Fibroblast of lung (primary cell): Measurements from ENCODE around the gene DNAI2. TPM values are rescaled to one million over a fixed set of nuclear protein-coding genes. Genes with fewer than 3 reads are reported as not detected.

Source experiments
- DNase-seq, 2 donors: peaks; one replicate each; pipeline versions ENCODE4 v3.0.0 to v3.0.0-alpha.2; 2010; ENCODE audit warnings: low read depth in 2 of 2
- H2AFZ ChIP-seq: 2 replicates; pipeline ENCODE4 v1.5.1; 2012; ENCODE audit warnings: low read length, control low read depth, inconsistent platforms
- H3K27ac ChIP-seq: 2 replicates; pipeline ENCODE4 v1.5.1; 2011; ENCODE audit warnings: low read length, control low read depth; ENCODE audit not compliant: insufficient read depth
- H3K27me3 ChIP-seq: 2 replicates; pipeline ENCODE4 v1.5.1; 2011; ENCODE audit warnings: mild to moderate bottlenecking, low read length; ENCODE audit not compliant: control insufficient read depth, insufficient read depth
- H3K36me3 ChIP-seq: 2 replicates; pipeline ENCODE4 v1.5.1; 2011; ENCODE audit warnings: low read length; ENCODE audit not compliant: control insufficient read depth, insufficient read depth
- H3K4me1 ChIP-seq: 2 replicates; pipeline ENCODE4 v1.5.1; 2011; ENCODE audit warnings: low read length; ENCODE audit not compliant: control insufficient read depth, insufficient read depth; ENCODE audit errors: extremely low read depth
- H3K4me2 ChIP-seq: 2 replicates; pipeline ENCODE4 v1.5.1; 2011; ENCODE audit warnings: low read length, control low read depth; ENCODE audit not compliant: insufficient read depth; ENCODE audit errors: extremely low read depth
- H3K4me3 ChIP-seq, 4 experiments: fragments of 200-600 bp in 1 of 4; sonication (generic) in 1 of 4; replicated peaks in 1 of 4; 2 replicates each; pipeline ENCODE4 v1.5.1; 2011 to 2016; ENCODE audit warnings: low read length in 4 of 4, low read depth in 3 of 4, mild to moderate bottlenecking in 3 of 4, control low read depth in 2 of 4, inconsistent platforms in 1 of 4, mixed read lengths in 1 of 4; ENCODE audit not compliant: insufficient read depth in 1 of 4; ENCODE audit errors: control extremely low read depth in 1 of 4
- H3K79me2 ChIP-seq: 2 replicates; pipeline ENCODE4 v1.5.1; 2012; ENCODE audit warnings: mild to moderate bottlenecking, low read length, inconsistent platforms; ENCODE audit not compliant: control insufficient read depth, insufficient read depth
- H3K9ac ChIP-seq: 2 replicates; pipeline ENCODE4 v1.5.1; 2011; ENCODE audit warnings: mild to moderate bottlenecking, low read length, control low read depth; ENCODE audit not compliant: insufficient read depth
- H3K9me3 ChIP-seq: 2 replicates; pipeline ENCODE4 v1.5.1; 2012; ENCODE audit warnings: low read depth, low read length; ENCODE audit not compliant: control insufficient read depth, insufficient read depth
- H4K20me1 ChIP-seq: 2 replicates; pipeline ENCODE4 v1.5.1; 2011; ENCODE audit warnings: low read length; ENCODE audit not compliant: control insufficient read depth, insufficient read depth; ENCODE audit errors: extremely low read depth
- EZH2 ChIP-seq: IDR thresholded peaks from 2 replicates; pipeline ENCODE4 v1.5.1; 2012; ENCODE audit warnings: low read length, control low read depth, mild to moderate bottlenecking; ENCODE audit errors: missing control alignments
- polyA plus RNA-seq, 2 donors: library from polyadenylated mRNA; depleted of rRNA in 1 of 2; stranded (reverse) in 1 of 2; unstranded in 1 of 2; fragments of >200 nt; gene quantifications; 2 replicates each; pipeline ENCODE4 v1.2.1, GENCODE V29; 2011 to 2012; ENCODE audit warnings: missing spikeins in 1 of 2
- total RNA-seq: library from RNA; depleted of rRNA; stranded (reverse); fragments of >200 nt; gene quantifications from 2 replicates; pipeline ENCODE4 v1.2.1, GENCODE V29; 2014
- TF ChIP-seq, protein P1 (sequence below), 2 donors: IDR thresholded peaks in 1 of 2; conservative IDR thresholded peaks in 1 of 2; 1 replicate in 1 of 2; 2 replicates in 1 of 2; pipeline ENCODE4 v1.5.1; 2011 to 2012; ENCODE audit warnings: low read length in 2 of 2, control low read depth in 1 of 2, inconsistent platforms in 1 of 2, low read depth in 1 of 2, mild to moderate bottlenecking in 1 of 2

The DNAI2 gene
- total and polyA plus RNA-seq, 2 donors (not counting 1 experiment from before 2014, with no cell fraction given): not detected

DNA sequence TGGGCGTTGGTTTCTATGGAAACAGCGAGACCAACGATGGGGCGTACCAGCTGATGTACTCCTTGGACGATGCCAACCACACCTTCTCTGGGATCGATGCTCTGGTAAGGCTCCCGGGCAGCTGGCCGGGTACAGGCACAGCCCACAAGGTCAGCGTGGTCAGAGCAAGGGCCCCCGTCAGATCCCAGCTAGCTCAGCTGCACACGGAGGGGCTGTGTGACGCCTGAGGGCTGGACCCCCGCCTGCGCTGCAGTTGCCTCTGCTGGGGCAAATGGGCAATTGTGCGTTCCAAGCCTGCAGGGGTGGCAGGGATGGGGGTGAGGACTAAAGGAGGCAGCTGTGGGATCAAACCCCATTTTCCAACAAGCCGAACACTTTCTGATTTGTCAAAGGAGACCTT, 43.1 kb upstream of the DNAI2 start:
- H3K36me3 ChIP-seq: no peaks in the 10 kb centered on the region
- H3K4me1 ChIP-seq: no peaks in the 10 kb centered on the region
- no peak overlapping the region for H2AFZ ChIP-seq
- H4K20me1 ChIP-seq: no peaks in the 10 kb centered on the region
- H3K79me2 ChIP-seq: no peaks in the 10 kb centered on the region
- H3K27ac ChIP-seq: no peak overlapping the region
- TF ChIP-seq, protein P1, sequence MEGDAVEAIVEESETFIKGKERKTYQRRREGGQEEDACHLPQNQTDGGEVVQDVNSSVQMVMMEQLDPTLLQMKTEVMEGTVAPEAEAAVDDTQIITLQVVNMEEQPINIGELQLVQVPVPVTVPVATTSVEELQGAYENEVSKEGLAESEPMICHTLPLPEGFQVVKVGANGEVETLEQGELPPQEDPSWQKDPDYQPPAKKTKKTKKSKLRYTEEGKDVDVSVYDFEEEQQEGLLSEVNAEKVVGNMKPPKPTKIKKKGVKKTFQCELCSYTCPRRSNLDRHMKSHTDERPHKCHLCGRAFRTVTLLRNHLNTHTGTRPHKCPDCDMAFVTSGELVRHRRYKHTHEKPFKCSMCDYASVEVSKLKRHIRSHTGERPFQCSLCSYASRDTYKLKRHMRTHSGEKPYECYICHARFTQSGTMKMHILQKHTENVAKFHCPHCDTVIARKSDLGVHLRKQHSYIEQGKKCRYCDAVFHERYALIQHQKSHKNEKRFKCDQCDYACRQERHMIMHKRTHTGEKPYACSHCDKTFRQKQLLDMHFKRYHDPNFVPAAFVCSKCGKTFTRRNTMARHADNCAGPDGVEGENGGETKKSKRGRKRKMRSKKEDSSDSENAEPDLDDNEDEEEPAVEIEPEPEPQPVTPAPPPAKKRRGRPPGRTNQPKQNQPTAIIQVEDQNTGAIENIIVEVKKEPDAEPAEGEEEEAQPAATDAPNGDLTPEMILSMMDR (conservative IDR thresholded peaks at IDR 0.05 in 1 of 2, IDR thresholded peaks at IDR 0.05 in 1 of 2; ENCODE audit: low read depth in 1 of 2, low read length in 2 of 2): no peak
- TF ChIP-seq EZH2: no peak
- H3K27me3 ChIP-seq: no peaks in the 10 kb centered on the region
- no peak for DNase-seq
- H3K9me3 ChIP-seq: no peaks in the 10 kb centered on the region
- no peak overlapping the region for H3K4me2 ChIP-seq
- H3K9ac ChIP-seq: no peak overlapping the region
- no peak overlapping the region for H3K4me3 ChIP-seq

- H3K4me1 ChIP-seq: no peaks in the 10 kb centered on the region
- H3K27me3 ChIP-seq: no peaks in the 10 kb centered on the region
- H2AFZ ChIP-seq: no peak overlapping the region
- H4K20me1 ChIP-seq: no peaks in the 10 kb centered on the region
- TF ChIP-seq, protein P1 (conservative IDR thresholded peaks at IDR 0.05 in 1 of 2, IDR thresholded peaks at IDR 0.05 in 1 of 2; ENCODE audit: low read depth in 1 of 2, low read length in 2 of 2): no peak
- no peak for TF ChIP-seq EZH2
- H3K4me2 ChIP-seq: no peak overlapping the region
- H3K79me2 ChIP-seq: no peaks in the 10 kb centered on the region
- no peak overlapping the region for H3K9ac ChIP-seq
- H3K27ac ChIP-seq: no peak overlapping the region
- no peak for DNase-seq
- H3K9me3 ChIP-seq: no peaks in the 10 kb centered on the region
- H3K36me3 ChIP-seq: no peaks in the 10 kb centered on the region
- H3K4me3 ChIP-seq: no peak overlapping the region
Observed at GRCh38 chr17:74231928-74232907, 41.8 kb upstream of the DNAI2 start.

DNA sequence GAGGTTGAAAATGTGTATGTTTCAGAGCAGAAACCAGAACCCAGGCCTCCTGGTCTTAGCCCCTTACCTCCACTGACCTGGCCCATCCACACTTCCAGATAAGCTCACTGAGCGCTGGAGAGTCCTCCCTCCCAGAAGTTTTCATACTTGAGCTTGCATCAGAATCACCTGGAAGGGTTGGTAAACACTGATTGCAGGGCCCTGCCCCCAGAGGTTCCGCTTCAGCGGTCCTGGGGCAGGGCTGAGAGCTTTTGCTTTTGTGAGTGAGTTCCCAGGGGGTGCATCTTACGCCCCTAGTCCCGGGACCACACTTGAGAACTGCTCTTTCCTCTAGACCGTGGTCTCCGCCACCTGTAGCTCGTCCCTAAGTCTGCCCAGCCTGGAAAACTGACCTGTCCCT, 40.1 kb upstream of the DNAI2 start:
- DNase-seq: no peak
- Histone ChIP-seq H3K4me1 (no peaks in the 10 kb centered on the region), H3K9ac (no peak overlapping the region), H4K20me1 (no peaks in the 10 kb centered on the region), H3K27ac (no peak overlapping the region), H3K79me2 (no peaks in the 10 kb centered on the region), H3K4me3 (no peak overlapping the region), H3K4me2 (no peak overlapping the region), H3K27me3 (no peaks in the 10 kb centered on the region), H3K36me3 (no peaks in the 10 kb centered on the region), H2AFZ (no peak overlapping the region), H3K9me3 (no peaks in the 10 kb centered on the region)
- TF ChIP-seq, protein P1 (conservative IDR thresholded peaks at IDR 0.05 in 1 of 2, IDR thresholded peaks at IDR 0.05 in 1 of 2; ENCODE audit: low read depth in 1 of 2, low read length in 2 of 2): no peak
- TF ChIP-seq EZH2: no peak
